SU-DHL-6 (cell line): ENCODE results near the gene CACNG7.

ENCODE experiments used
- H2AFZ ChIP-seq: fragments of 200-600 bp; sonication (generic); 2 replicates; pipeline ENCODE4 v1.6.1; 2014; ENCODE audit warnings: low read depth, mild to moderate bottlenecking, moderate library complexity, mixed read lengths, antibody characterized with exemption, low read length; ENCODE audit not compliant: severe bottlenecking
- H3F3A ChIP-seq: fragments of 200-600 bp; shearing (Covaris generic); 2 replicates; pipeline ENCODE4 v1.6.0; 2016; ENCODE audit warnings: antibody characterized with exemption, mild to moderate bottlenecking; ENCODE audit not compliant: insufficient read depth
- H3K27ac ChIP-seq: fragments of 200-600 bp; sonication (generic); 2 replicates; pipeline ENCODE4 v1.5.1; 2016; ENCODE audit warnings: low read depth, mild to moderate bottlenecking, low read length, moderate library complexity, mixed read lengths
- H3K27me3 ChIP-seq: fragments of 200-600 bp; sonication (generic), shearing (Covaris generic); 2 replicates; pipeline ENCODE4 v1.6.0; 2014; ENCODE audit warnings: mild to moderate bottlenecking, low read length
- H3K36me3 ChIP-seq: fragments of 200-600 bp; sonication (generic); 2 replicates; pipeline ENCODE4 v1.6.1; 2014; ENCODE audit warnings: mild to moderate bottlenecking, low read length, mixed read lengths
- H3K4me2 ChIP-seq: fragments of 300-600, 200-600 bp; shearing (Covaris generic), sonication (generic); 2 replicates; pipeline ENCODE4 v1.6.0; 2014; ENCODE audit warnings: low read length, low read depth, mild to moderate bottlenecking; ENCODE audit not compliant: poor library complexity, severe bottlenecking
- H3K4me3 ChIP-seq: fragments of 200-600 bp; sonication (generic); 2 replicates; pipeline ENCODE4 v1.5.1; 2014; ENCODE audit warnings: antibody characterized with exemption, low read length, mild to moderate bottlenecking, mixed read lengths; ENCODE audit not compliant: insufficient read depth, poor library complexity, severe bottlenecking
- H3K79me2 ChIP-seq: fragments of 200-600 bp; sonication (generic); 2 replicates; pipeline ENCODE4 v1.6.1; 2014; ENCODE audit warnings: mild to moderate bottlenecking, low read length, moderate library complexity; ENCODE audit not compliant: insufficient read depth
- H3K9ac ChIP-seq: fragments of 200-600 bp; sonication (generic); 2 replicates; pipeline ENCODE4 v1.7.0; 2014; ENCODE audit warnings: mild to moderate bottlenecking, low read length
- H3K9me2 ChIP-seq: fragments of 200-600 bp; sonication (generic); replicated peaks from 2 replicates; pipeline ENCODE4 v1.6.1; 2014; ENCODE audit warnings: low read length; ENCODE audit not compliant: insufficient read depth
- H3K9me3 ChIP-seq: fragments of 200-600 bp; sonication (generic); 2 replicates; pipeline ENCODE4 v1.6.1; 2014; ENCODE audit warnings: low read length, mixed read lengths; ENCODE audit not compliant: insufficient read depth
- H4K20me1 ChIP-seq: fragments of 200-600 bp; sonication (generic); 2 replicates; pipeline ENCODE4 v1.6.1; 2014; ENCODE audit warnings: low read depth, mild to moderate bottlenecking, antibody characterized with exemption, low read length, moderate library complexity, mixed read lengths
- EZH2phosphoT487 ChIP-seq: fragments of 200-600 bp; sonication (generic), shearing (Covaris generic); conservative IDR thresholded peaks from 2 replicates; pipeline ENCODE4 v1.6.1; 2018; ENCODE audit warnings: mild to moderate bottlenecking, antibody characterized with exemption, low read length, moderate library complexity, mixed read lengths
- TF ChIP-seq, protein P1 (sequence below): fragments of 200-600 bp; sonication (generic); IDR thresholded peaks from one replicate; pipeline ENCODE4 v1.5.1; 2017; ENCODE audit warnings: antibody characterized with exemption, mild to moderate bottlenecking, low read length, moderate library complexity; ENCODE audit not compliant: insufficient read depth, poor library complexity, severe bottlenecking

CACNG7 gene

DNA sequence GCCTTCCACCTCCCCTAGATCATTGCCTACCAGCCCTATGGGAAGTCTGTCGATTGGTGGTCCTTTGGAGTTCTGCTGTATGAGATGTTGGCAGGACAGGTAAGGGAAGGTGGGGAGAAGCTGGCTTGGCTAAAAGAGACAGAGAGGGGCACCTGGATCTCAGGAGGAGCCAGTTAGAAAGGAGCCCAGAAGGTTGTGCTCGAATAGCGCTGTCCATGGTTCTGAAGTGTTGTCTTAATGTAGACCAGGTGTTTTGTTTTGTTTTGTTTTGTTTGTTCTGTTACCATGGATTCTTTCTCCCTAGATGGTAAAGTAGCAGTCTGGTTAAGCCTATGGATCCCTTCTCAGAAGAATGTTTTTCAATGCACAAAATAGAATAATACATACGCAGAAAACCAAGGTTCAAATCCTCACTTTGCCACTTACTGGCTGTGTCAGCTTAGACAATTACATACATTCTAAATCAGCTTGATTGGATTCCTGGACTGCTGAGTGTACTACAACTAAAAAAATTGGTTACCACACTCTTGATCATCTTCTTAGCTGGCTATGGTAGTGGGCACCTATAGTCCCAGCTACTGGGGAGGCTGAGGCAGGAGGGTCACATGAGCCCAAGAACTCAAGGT is 5.9 kb upstream of the CACNG7 start:
- H3K27ac ChIP-seq, result no peak overlapping the region
- H3K4me2 ChIP-seq, result no peak overlapping the region
- no peak overlapping the region for H3K4me3 ChIP-seq
- H3K27me3 ChIP-seq, result no peaks in the 10 kb centered on the region
- no peaks in the 10 kb centered on the region for H3K9me2 ChIP-seq
- no peaks in the 10 kb centered on the region for H3F3A ChIP-seq
- H3K9me3 ChIP-seq, result no peaks in the 10 kb centered on the region
- no peak overlapping the region for H3K9ac ChIP-seq
- H4K20me1 ChIP-seq, result no peaks in the 10 kb centered on the region
- no peaks in the 10 kb centered on the region for H3K79me2 ChIP-seq
- TF ChIP-seq, protein P1, sequence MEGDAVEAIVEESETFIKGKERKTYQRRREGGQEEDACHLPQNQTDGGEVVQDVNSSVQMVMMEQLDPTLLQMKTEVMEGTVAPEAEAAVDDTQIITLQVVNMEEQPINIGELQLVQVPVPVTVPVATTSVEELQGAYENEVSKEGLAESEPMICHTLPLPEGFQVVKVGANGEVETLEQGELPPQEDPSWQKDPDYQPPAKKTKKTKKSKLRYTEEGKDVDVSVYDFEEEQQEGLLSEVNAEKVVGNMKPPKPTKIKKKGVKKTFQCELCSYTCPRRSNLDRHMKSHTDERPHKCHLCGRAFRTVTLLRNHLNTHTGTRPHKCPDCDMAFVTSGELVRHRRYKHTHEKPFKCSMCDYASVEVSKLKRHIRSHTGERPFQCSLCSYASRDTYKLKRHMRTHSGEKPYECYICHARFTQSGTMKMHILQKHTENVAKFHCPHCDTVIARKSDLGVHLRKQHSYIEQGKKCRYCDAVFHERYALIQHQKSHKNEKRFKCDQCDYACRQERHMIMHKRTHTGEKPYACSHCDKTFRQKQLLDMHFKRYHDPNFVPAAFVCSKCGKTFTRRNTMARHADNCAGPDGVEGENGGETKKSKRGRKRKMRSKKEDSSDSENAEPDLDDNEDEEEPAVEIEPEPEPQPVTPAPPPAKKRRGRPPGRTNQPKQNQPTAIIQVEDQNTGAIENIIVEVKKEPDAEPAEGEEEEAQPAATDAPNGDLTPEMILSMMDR, result no peak
- no peak for TF ChIP-seq EZH2phosphoT487
- H3K36me3 ChIP-seq, result no peaks in the 10 kb centered on the region
- no peak overlapping the region for H2AFZ ChIP-seq

DNA sequence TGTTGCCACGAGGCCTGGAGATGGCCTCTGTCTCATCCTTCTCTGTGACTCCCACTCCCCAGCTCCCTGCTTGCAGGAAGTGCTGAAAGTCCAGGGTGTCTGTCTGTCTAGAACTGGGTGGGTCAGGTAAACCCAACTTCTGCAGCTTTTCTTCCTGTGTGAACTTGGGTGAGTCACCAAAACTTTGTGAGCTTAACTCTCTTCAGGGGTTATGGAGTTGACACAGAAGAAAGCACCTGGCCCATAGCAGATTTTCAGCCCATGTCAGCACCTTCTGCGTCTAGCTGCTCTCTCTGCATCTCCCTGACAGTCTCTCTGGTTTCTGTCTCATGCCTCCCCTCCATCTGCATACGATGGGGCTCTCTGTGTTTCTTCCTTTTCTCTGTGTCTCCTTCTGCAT is 4.2 kb upstream of the CACNG7 start:
- no peaks in the 10 kb centered on the region for H3K9me2 ChIP-seq
- H3K4me2 ChIP-seq, result no peak overlapping the region
- H3K9me3 ChIP-seq, result no peaks in the 10 kb centered on the region
- TF ChIP-seq, protein P1, result no peak
- no peak for TF ChIP-seq EZH2phosphoT487
- H2AFZ ChIP-seq, result no peak overlapping the region
- no peak overlapping the region for H3K4me3 ChIP-seq
- no peaks in the 10 kb centered on the region for H3K79me2 ChIP-seq
- H3K27me3 ChIP-seq, result no peaks in the 10 kb centered on the region
- no peaks in the 10 kb centered on the region for H3K36me3 ChIP-seq
- H3F3A ChIP-seq, result no peaks in the 10 kb centered on the region
- no peak overlapping the region for H3K9ac ChIP-seq
- H3K27ac ChIP-seq, result no peak overlapping the region
- no peaks in the 10 kb centered on the region for H4K20me1 ChIP-seq

DNA sequence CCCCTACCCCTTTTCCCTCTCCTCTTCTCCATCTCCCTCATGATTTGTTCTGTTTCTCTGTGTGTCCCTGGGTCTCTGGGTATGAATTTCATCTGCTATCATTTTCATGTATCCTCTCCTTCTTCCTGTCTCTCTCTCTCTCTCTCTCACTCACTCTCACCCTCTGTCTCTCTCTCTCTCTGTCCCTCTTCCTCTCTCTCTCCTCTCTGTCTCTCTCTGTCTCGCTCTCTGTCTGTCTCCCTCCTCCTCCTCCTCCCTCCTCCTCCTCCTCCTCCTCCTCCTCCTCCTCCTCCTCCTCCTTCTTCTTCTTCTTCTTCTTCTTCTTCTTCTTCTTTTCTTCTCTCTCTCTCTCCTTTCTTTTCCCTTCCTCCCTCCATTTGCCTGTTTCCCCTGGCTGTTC is 3.3 kb upstream of the CACNG7 start:
- Histone ChIP-seq H2AFZ (no peak overlapping the region), H3K4me2 (no peak overlapping the region), H3K9me2 (no peaks in the 10 kb centered on the region), H3K36me3 (no peaks in the 10 kb centered on the region), H3K27ac (no peak overlapping the region), H3K9ac (no peak overlapping the region), H3F3A (no peaks in the 10 kb centered on the region), H3K27me3 (no peaks in the 10 kb centered on the region), H4K20me1 (no peaks in the 10 kb centered on the region), H3K79me2 (no peaks in the 10 kb centered on the region), H3K4me3 (no peak overlapping the region), H3K9me3 (no peaks in the 10 kb centered on the region)
- TF ChIP-seq, protein P1, result no peak
- TF ChIP-seq EZH2phosphoT487, result no peak
